Esophagus squamous epithelium (tissue), 5 donors: Measurements from ENCODE around the gene FAM237B. TPM values are rescaled to one million over a fixed set of nuclear protein-coding genes. Genes with fewer than 3 reads are reported as not detected.
"Not testable (repeated sequence)": the region's sequence is repeated elsewhere in the genome, so short reads cannot be mapped to it uniquely, and the experiment has no call there.

Source experiments
- DNase-seq: peaks from one replicate; lab custom pipeline; 2025; lab: John Stamatoyannopoulos, UW
- H3K27ac ChIP-seq, 4 donors: fragments of 200-600 bp; sonication (generic); one replicate each; pipeline ENCODE4 v1.5.1; 2016 to 2019; ENCODE audit warnings: mild to moderate bottlenecking in 1 of 4
- H3K27me3 ChIP-seq, 4 donors: fragments of 200-600 bp; sonication (generic); 1 replicate in 3 of 4; 2 replicates in 1 of 4; pipeline versions ENCODE4 v1.5.1 to v1.6.0; 2017 to 2021; ENCODE audit warnings: antibody characterized with exemption in 1 of 4
- H3K36me3 ChIP-seq, 3 donors: fragments of 200-600 bp; sonication (generic); one replicate each; pipeline ENCODE4 v1.5.1; 2016 to 2019
- H3K4me1 ChIP-seq, 3 donors: fragments of 200-600 bp; sonication (generic); one replicate each; pipeline ENCODE4 v1.5.1; 2017 to 2019
- H3K4me3 ChIP-seq, 4 donors: fragments of 200-600 bp; sonication (generic); 1 replicate in 3 of 4; 2 replicates in 1 of 4; pipeline ENCODE4 v1.5.1; 2016 to 2019; ENCODE audit warnings: mild to moderate bottlenecking in 2 of 4, moderate library complexity in 1 of 4
- H3K9me3 ChIP-seq, 3 donors: fragments of 200-600 bp; sonication (generic); one replicate each; pipeline ENCODE4 v1.5.1; 2016 to 2019
- CTCF ChIP-seq, 6 experiments: fragments of 450-650 bp in 4 of 6; fragments of 200-600 bp in 2 of 6; sonication (generic) in 2 of 6; IDR thresholded peaks; one replicate each; pipeline ENCODE4 v1.5.1; 2016 to 2019; ENCODE audit warnings: antibody characterized with exemption in 6 of 6, mild to moderate bottlenecking in 4 of 6, moderate library complexity in 4 of 6
- POLR2A ChIP-seq, 4 donors: fragments of 450-650 bp; IDR thresholded peaks; one replicate each; pipeline ENCODE4 v1.6.1; 2017; ENCODE audit warnings: antibody characterized with exemption in 4 of 4, mild to moderate bottlenecking in 4 of 4, moderate library complexity in 3 of 4
- WGBS, 2 donors: methylation state at CpG; one replicate each; pipeline ENCODE4 v1.1.5; 2018; 5-methylcytosine and 5-hydroxymethylcytosine counted together
- intact Hi-C: fragments of 100-400 bp; cut with DNase I; formaldehyde crosslinking; loops from one replicate; pipeline ENCODE4 v1.15.0; 2022
- total RNA-seq, 4 donors: library from RNA; depleted of rRNA; stranded (reverse); fragments of >200 nt; gene quantifications; one replicate each; pipeline ENCODE4 v1.1.0, GENCODE V29; 2016
- donor health status: DM: yes; HTN: yes; CAD: no.

The FAM237B gene
- total RNA-seq, 4 donors from 2014 or later: not detected

- Histone ChIP-seq H3K4me1 (peaks cover 9 to 30% (median 11%) of the 10 kb centered on the region in 3 donors), H3K9me3 (no peaks in the 10 kb centered on the region), H3K27me3 (no peaks in the 10 kb centered on the region), H3K27ac (peak within 1 kb of the TSS; percentile 84 to 93 (median 86)), H3K36me3 (no peaks in the 10 kb centered on the region), H3K4me3 (peak within 1 kb of the TSS; percentile 60 to 88 (median 79))
- DNase-seq: peak; percentile 64
- TF ChIP-seq POLR2A (IDR thresholded peaks at IDR 0.05) (peak in 3 of 4 donors; percentile 53 to 73 (median 66)), CTCF (IDR thresholded peaks at IDR 0.05) (peak; percentile 63 to 92 (median 77))
- intact Hi-C loops: no loop called here
- WGBS, 2 donors: 0% methylated on average over 17 to 37 of the region's 37 CpGs
Measured at GRCh38 chr7:90346336-90347125, 25.4 kb upstream of the FAM237B start, which contains the start of gene GTPBP10. GTPBP10 (plus strand) TSS chr7:90346716; CDS start chr7:90346742, 26 bp downstream.

GRCh38 chr7:90345595-90346335 is 24.7 kb upstream of the FAM237B start:
- TF ChIP-seq POLR2A (IDR thresholded peaks at IDR 0.05) (no peak), CTCF (IDR thresholded peaks at IDR 0.05) (no peak)
- 9 to 10% methylated on average over 17 to 18 of the region's 18 CpGs for WGBS, 2 donors

DNA sequence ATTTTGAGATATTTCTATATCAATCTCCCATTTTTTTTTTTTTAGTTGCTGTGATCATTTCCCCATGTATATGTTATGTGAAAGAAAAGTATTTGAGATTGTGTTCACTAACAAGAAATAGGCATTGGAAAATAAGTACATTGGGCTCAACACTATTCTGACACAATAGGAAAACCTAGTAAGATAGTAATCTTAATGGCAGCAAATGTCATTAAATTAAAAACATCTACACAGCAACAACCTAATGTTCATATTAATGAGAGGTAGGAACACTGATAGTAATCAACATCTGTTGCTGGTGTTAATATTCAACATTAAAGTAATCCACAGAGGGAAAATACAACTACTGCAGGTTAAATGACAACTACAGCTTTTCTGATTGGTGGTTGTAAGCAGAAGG is 23.9 kb upstream of the FAM237B start:
- Histone ChIP-seq H3K27ac (peak overlapping the region in 2 of 4 donors; percentile 84 to 86), H3K4me1 (peaks cover 9 to 30% (median 11%) of the 10 kb centered on the region in 3 donors), H3K9me3 (no peaks in the 10 kb centered on the region), H3K36me3 (no peaks in the 10 kb centered on the region), H3K27me3 (no peaks in the 10 kb centered on the region), H3K4me3 (no peak overlapping the region)
- intact Hi-C loops: no loop called here
- DNase-seq: no peak
- TF ChIP-seq POLR2A (IDR thresholded peaks at IDR 0.05) (no peak), CTCF (IDR thresholded peaks at IDR 0.05) (no peak)

More at GRCh38 chr7:90345595-90346335, 24.7 kb upstream of the FAM237B start:
- peak overlapping the region; percentile 84 to 93 (median 86) for H3K27ac ChIP-seq
- H3K4me3 ChIP-seq: peak overlapping the region; percentile 60 to 88 (median 79)
- intact Hi-C loops: no loop called here
- DNase-seq: no peak
- H3K9me3 ChIP-seq: no peaks in the 10 kb centered on the region
- H3K27me3 ChIP-seq: no peaks in the 10 kb centered on the region
- H3K4me1 ChIP-seq: peaks cover 9 to 30% (median 11%) of the 10 kb centered on the region in 3 donors
- H3K36me3 ChIP-seq: no peaks in the 10 kb centered on the region

DNA sequence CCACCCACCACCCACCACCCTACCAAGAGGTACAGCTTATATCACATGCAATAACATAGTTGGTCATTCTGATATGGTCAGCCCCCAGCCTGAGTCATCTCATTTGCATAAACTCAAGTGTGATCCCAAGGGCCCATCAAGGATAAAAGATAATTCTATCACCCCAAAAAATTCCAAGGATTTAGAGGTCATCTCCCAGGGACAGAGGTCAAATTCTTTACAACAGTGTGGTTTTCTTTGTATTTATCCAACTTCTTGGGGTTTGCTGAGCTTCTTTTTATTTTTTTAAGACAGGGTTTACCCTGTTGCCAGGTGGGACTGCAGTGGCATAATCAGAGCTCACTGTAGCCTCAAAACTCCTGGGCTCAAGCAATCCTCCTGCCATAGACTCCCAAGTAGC is 16.0 kb upstream of the FAM237B start:
- intact Hi-C loops: no loop called here
- no peak for TF ChIP-seq CTCF (IDR thresholded peaks at IDR 0.05)
- TF ChIP-seq POLR2A (IDR thresholded peaks at IDR 0.05): no peak
- H3K27ac ChIP-seq: no peak overlapping the region
- no peaks in the 10 kb centered on the region for H3K36me3 ChIP-seq
- no peaks in the 10 kb centered on the region for H3K9me3 ChIP-seq
- H3K4me1 ChIP-seq: no peaks in the 10 kb centered on the region
- no peak overlapping the region for H3K4me3 ChIP-seq
- DNase-seq: no peak
- H3K27me3 ChIP-seq: peaks cover 0 to 4% (median 0%) of the 10 kb centered on the region in 4 donors

GRCh38 chr7:90334926-90335325 is 13.8 kb upstream of the FAM237B start:
- intact Hi-C loops, H3K4me1 ChIP-seq: not testable (repeated sequence)
- 100% methylated on average over 1 of the region's 2 CpGs for WGBS, 2 donors

More at GRCh38 chr7:90334926-90335325, 13.8 kb upstream of the FAM237B start:
- H3K27ac ChIP-seq, DNase-seq, H3K27me3 ChIP-seq, H3K4me3 ChIP-seq, H3K36me3 ChIP-seq, H3K9me3 ChIP-seq: not testable (repeated sequence)
